Epithelial cell of alveolus of lung (primary cell): ENCODE data around the gene INIP. TPM values are rescaled to one million over a fixed set of nuclear protein-coding genes. Genes with fewer than 3 reads are reported as not detected.

Experiments used
- total RNA-seq: library from RNA; depleted of rRNA; stranded (reverse); fragments of >200 nt; gene quantifications from 2 replicates; pipeline ENCODE4 v1.2.1, GENCODE V29; 2015

Gene INIP, protein sequence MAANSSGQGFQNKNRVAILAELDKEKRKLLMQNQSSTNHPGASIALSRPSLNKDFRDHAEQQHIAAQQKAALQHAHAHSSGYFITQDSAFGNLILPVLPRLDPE
- 16.2 and 18.2 TPM in 2 replicates for total RNA-seq

GRCh38 chr9:112717661-112718331 is at the start of gene INIP:
Gene INIP, minus strand, starts transcription at chr9:112718117. Its CDS starts 1,632 bp downstream, at chr9:112716485.

GRCh38 chr9:112750016-112750763 is 32.3 kb upstream of the INIP start, which contains the start of gene SNX30:
Gene SNX30, plus strand, starts transcription at chr9:112750760. Its CDS starts 242 bp downstream, at chr9:112751002.

Other genes with a start within 250 kb of the INIP start
- gene KIAA1958, start 231.3 kb downstream of the INIP start, total RNA-seq, result 1.2 and 3.0 TPM in 2 replicates
- gene SNX30, start 32.6 kb upstream of the INIP start, total RNA-seq, result 13.2 and 15.9 TPM in 2 replicates
- gene SLC46A2, start 172.8 kb upstream of the INIP start, total RNA-seq, result not detected in 2 replicates